Nephron (organoid): ENCODE data around the gene FA2H.

Source experiments
- H3K27ac Mint-ChIP-seq, 3 experiments: 2 replicates each; pipeline ENCODE4 v1.8.0; 2020; ENCODE audit warnings: mixed read lengths in 3 of 3, mild to moderate bottlenecking in 2 of 3, moderate library complexity in 1 of 3
- H3K27me3 Mint-ChIP-seq: 2 replicates; pipeline ENCODE4 v1.8.0; 2021; ENCODE audit warnings: low read depth, mild to moderate bottlenecking, moderate library complexity, mixed read lengths
- H3K36me3 Mint-ChIP-seq: 2 replicates; pipeline ENCODE4 v1.8.0; 2020; ENCODE audit warnings: low read depth, mixed read lengths
- H3K4me1 Mint-ChIP-seq: 2 replicates; pipeline ENCODE4 v1.8.0; 2020; ENCODE audit warnings: mixed read lengths
- H3K4me3 Mint-ChIP-seq, 3 experiments: 2 replicates each; pipeline ENCODE4 v1.8.0; 2020; ENCODE audit warnings: mild to moderate bottlenecking in 3 of 3, mixed read lengths in 3 of 3, moderate library complexity in 2 of 3
- H3K9me3 Mint-ChIP-seq: 2 replicates; pipeline ENCODE4 v1.8.0; 2020; ENCODE audit warnings: mixed read lengths
- CTCF ChIP-seq, 3 experiments: fragments of 200-600 bp; sonication (generic); IDR thresholded peaks; one replicate each; pipeline ENCODE4 v1.5.0; 2021; ENCODE audit warnings: antibody characterized with exemption in 3 of 3; ENCODE audit not compliant: unreplicated experiment in 3 of 3

Gene FA2H

GRCh38 chr16:74721716-74722115 is 52.9 kb downstream of the FA2H start:
- Mint-ChIP-seq H3K27ac (no peak overlapping the region), H3K9me3 (no peaks in the 10 kb centered on the region), H3K4me1 (no peaks in the 10 kb centered on the region), H3K27me3 (peaks cover 14% of the 10 kb centered on the region), H3K36me3 (no peaks in the 10 kb centered on the region), H3K4me3 (no peak overlapping the region)
- no peak for TF ChIP-seq CTCF (IDR thresholded peaks at IDR 0.05; ENCODE audit: unreplicated experiment in 3 of 3)

GRCh38 chr16:74720579-74720978 is 54.0 kb downstream of the FA2H start:
- H3K4me1 Mint-ChIP-seq: no peaks in the 10 kb centered on the region
- no peak overlapping the region for H3K27ac Mint-ChIP-seq
- no peaks in the 10 kb centered on the region for H3K9me3 Mint-ChIP-seq
- no peak overlapping the region for H3K4me3 Mint-ChIP-seq
- H3K36me3 Mint-ChIP-seq: no peaks in the 10 kb centered on the region
- peaks cover 13% of the 10 kb centered on the region for H3K27me3 Mint-ChIP-seq
- TF ChIP-seq CTCF (IDR thresholded peaks at IDR 0.05; ENCODE audit: unreplicated experiment in 3 of 3): no peak

GRCh38 chr16:74718741-74719610 is 55.6 kb downstream of the FA2H start:
- Mint-ChIP-seq H3K4me3 (no peak overlapping the region), H3K4me1 (no peaks in the 10 kb centered on the region), H3K36me3 (no peaks in the 10 kb centered on the region), H3K27ac (no peak overlapping the region), H3K9me3 (no peaks in the 10 kb centered on the region), H3K27me3 (peaks cover 13% of the 10 kb centered on the region)
- TF ChIP-seq CTCF (IDR thresholded peaks at IDR 0.05; ENCODE audit: unreplicated experiment in 3 of 3): no peak

GRCh38 chr16:74718140-74718539 is 56.5 kb downstream of the FA2H start:
- H3K4me1 Mint-ChIP-seq: no peaks in the 10 kb centered on the region
- H3K36me3 Mint-ChIP-seq: no peaks in the 10 kb centered on the region

GRCh38 chr16:74717367-74717766 is 57.3 kb downstream of the FA2H start:
- peaks cover 13% of the 10 kb centered on the region for H3K27me3 Mint-ChIP-seq
- no peaks in the 10 kb centered on the region for H3K36me3 Mint-ChIP-seq
- H3K4me3 Mint-ChIP-seq: no peak overlapping the region
- no peaks in the 10 kb centered on the region for H3K9me3 Mint-ChIP-seq
- no peak for TF ChIP-seq CTCF (IDR thresholded peaks at IDR 0.05; ENCODE audit: unreplicated experiment in 3 of 3)
- H3K27ac Mint-ChIP-seq: no peak overlapping the region
- no peaks in the 10 kb centered on the region for H3K4me1 Mint-ChIP-seq

More at GRCh38 chr16:74718140-74718539, 56.5 kb downstream of the FA2H start:
- no peak for TF ChIP-seq CTCF (IDR thresholded peaks at IDR 0.05; ENCODE audit: unreplicated experiment in 3 of 3)
- H3K4me3 Mint-ChIP-seq: no peak overlapping the region
- H3K9me3 Mint-ChIP-seq: no peaks in the 10 kb centered on the region
- peaks cover 13% of the 10 kb centered on the region for H3K27me3 Mint-ChIP-seq
- no peak overlapping the region for H3K27ac Mint-ChIP-seq

- H3K27ac Mint-ChIP-seq: no peak overlapping the region
- H3K9me3 Mint-ChIP-seq: no peaks in the 10 kb centered on the region
- no peak overlapping the region for H3K4me3 Mint-ChIP-seq
- H3K36me3 Mint-ChIP-seq: no peaks in the 10 kb centered on the region
- no peaks in the 10 kb centered on the region for H3K4me1 Mint-ChIP-seq
- peaks cover 13% of the 10 kb centered on the region for H3K27me3 Mint-ChIP-seq
- TF ChIP-seq CTCF (IDR thresholded peaks at IDR 0.05; ENCODE audit: unreplicated experiment in 3 of 3): no peak
Observed at GRCh38 chr16:74716355-74716754, 58.3 kb downstream of the FA2H start.
